NT2/D1 (cell line): Measurements from ENCODE around the gene DNAJC16.

ENCODE experiments used
- DNase-seq: peaks from one replicate; pipeline ENCODE4 v3.0.0-alpha.2; 2011; ENCODE audit warnings: low read depth, low spot score
- H3K27me3 ChIP-seq: 2 replicates; pipeline ENCODE4 v1.6.0; 2011; ENCODE audit warnings: mild to moderate bottlenecking; ENCODE audit not compliant: insufficient read length, insufficient read depth
- H3K36me3 ChIP-seq: 2 replicates; pipeline ENCODE4 v1.6.1; 2011; ENCODE audit warnings: mild to moderate bottlenecking, low read length, mixed read lengths; ENCODE audit not compliant: insufficient read depth, insufficient read length
- H3K4me1 ChIP-seq: 2 replicates; pipeline ENCODE4 v1.5.1; 2011; ENCODE audit not compliant: insufficient read depth, insufficient read length
- H3K4me3 ChIP-seq: 2 replicates; pipeline ENCODE4 v1.5.1; 2011; ENCODE audit warnings: low read depth; ENCODE audit not compliant: insufficient read length
- H3K9ac ChIP-seq: 2 replicates; pipeline ENCODE4 v1.6.0; 2011; ENCODE audit warnings: low read depth; ENCODE audit not compliant: insufficient read length
- H3K9me3 ChIP-seq: 2 replicates; pipeline ENCODE4 v1.5.1; 2011; ENCODE audit warnings: mild to moderate bottlenecking, low read length; ENCODE audit not compliant: insufficient read depth
- SUZ12 ChIP-seq: IDR thresholded peaks from 2 replicates; pipeline ENCODE4 v1.6.1; 2011; ENCODE audit not compliant: insufficient read length, insufficient read depth; ENCODE audit errors: extremely low read depth
- YY1 ChIP-seq: IDR thresholded peaks from 2 replicates; pipeline ENCODE4 v1.6.1; 2011; ENCODE audit not compliant: insufficient read length, insufficient read depth
- ZNF274 ChIP-seq: IDR thresholded peaks from 2 replicates; pipeline ENCODE4 v1.6.1; 2011; ENCODE audit warnings: mild to moderate bottlenecking, low read depth, low read length

DNAJC16 gene

GRCh38 chr1:15578921-15579682 lies 52.5 kb downstream of the DNAJC16 start:
- Histone ChIP-seq H3K4me1 (no peaks in the 10 kb centered on the region), H3K9ac (no peak overlapping the region), H3K4me3 (no peak overlapping the region), H3K36me3 (peaks cover 9% of the 10 kb centered on the region), H3K27me3 (no peaks in the 10 kb centered on the region), H3K9me3 (no peaks in the 10 kb centered on the region)
- DNase-seq = no peak
- TF ChIP-seq SUZ12 = no peak

GRCh38 chr1:15579683-15580047 lies 53.0 kb downstream of the DNAJC16 start:
- Histone ChIP-seq H3K4me1 (no peaks in the 10 kb centered on the region), H3K36me3 (peaks cover 7% of the 10 kb centered on the region), H3K9ac (no peak overlapping the region), H3K4me3 (no peak overlapping the region), H3K27me3 (no peaks in the 10 kb centered on the region), H3K9me3 (no peaks in the 10 kb centered on the region)
- DNase-seq = no peak
- no peak for TF ChIP-seq SUZ12
- TF ChIP-seq ZNF274 = no peak
- no peak for TF ChIP-seq YY1

GRCh38 chr1:15583016-15583706 lies 56.5 kb downstream of the DNAJC16 start:
- H3K9me3 ChIP-seq = no peaks in the 10 kb centered on the region
- H3K9ac ChIP-seq = no peak overlapping the region
- peaks cover 1% of the 10 kb centered on the region for H3K36me3 ChIP-seq
- no peak overlapping the region for H3K4me3 ChIP-seq
- H3K27me3 ChIP-seq = no peaks in the 10 kb centered on the region
- TF ChIP-seq ZNF274 (no peak), SUZ12 (no peak), YY1 (no peak)
- no peak for DNase-seq
- H3K4me1 ChIP-seq = no peaks in the 10 kb centered on the region

- no peaks in the 10 kb centered on the region for H3K4me1 ChIP-seq
- no peak for TF ChIP-seq YY1
- no peak for TF ChIP-seq SUZ12
- peak within 1 kb of the TSS; percentile 59 for H3K4me3 ChIP-seq
- peaks cover 3% of the 10 kb centered on the region for H3K36me3 ChIP-seq
- H3K9ac ChIP-seq = peak within 1 kb of the TSS; percentile 76
- DNase-seq = peak; percentile 60
- H3K9me3 ChIP-seq = no peaks in the 10 kb centered on the region
- no peaks in the 10 kb centered on the region for H3K27me3 ChIP-seq
Measured at GRCh38 chr1:15584489-15585363, 58.1 kb downstream of the DNAJC16 start, which contains the start of gene AGMAT. TSS of gene AGMAT (minus strand) at chr1:15585051. CDS start at chr1:15584967, 84 bp downstream.

- Histone ChIP-seq H3K27me3 (no peaks in the 10 kb centered on the region), H3K4me1 (no peaks in the 10 kb centered on the region), H3K36me3 (peaks cover 3% of the 10 kb centered on the region), H3K9me3 (no peaks in the 10 kb centered on the region), H3K9ac (no peak overlapping the region), H3K4me3 (no peak overlapping the region)
- no peak for DNase-seq
- no peak for TF ChIP-seq ZNF274
- no peak for TF ChIP-seq SUZ12
- TF ChIP-seq YY1 = no peak
Measured at GRCh38 chr1:15592285-15592684, 65.6 kb downstream of the DNAJC16 start.

- Histone ChIP-seq H3K9ac (no peak overlapping the region), H3K4me1 (no peaks in the 10 kb centered on the region), H3K4me3 (no peak overlapping the region), H3K9me3 (no peaks in the 10 kb centered on the region), H3K36me3 (no peaks in the 10 kb centered on the region), H3K27me3 (no peaks in the 10 kb centered on the region)
- TF ChIP-seq SUZ12 (no peak), ZNF274 (no peak), YY1 (no peak)
- no peak for DNase-seq
Measured at GRCh38 chr1:15595809-15596617, 69.4 kb downstream of the DNAJC16 start.
